GM12874 (cell line): ENCODE measurements around the gene CACNG8.

Experiments
- CTCF ChIP-seq: IDR thresholded peaks from 2 replicates; pipeline ENCODE4 v1.5.1; 2011; ENCODE audit warnings: low read depth, mild to moderate bottlenecking, control low read depth, low read length, moderate library complexity; ENCODE audit not compliant: insufficient read depth

Gene CACNG8

GRCh38 chr19:54029930-54030490 lies 67.3 kb downstream of the CACNG8 start:
- peak; percentile 71 for TF ChIP-seq CTCF

GRCh38 chr19:54030895-54031586 lies 68.3 kb downstream of the CACNG8 start:
- TF ChIP-seq CTCF = 0 out of 2 replicates have a peak, but pooled peaks have one; percentile 24

GRCh38 chr19:54035215-54036178 lies 72.8 kb downstream of the CACNG8 start:
- no peak for TF ChIP-seq CTCF
